ENCODE measurements around the gene TLX2. TPM values are rescaled to one million over a fixed set of nuclear protein-coding genes. Genes with fewer than 3 reads are reported as not detected.

Gene TLX2
- total and polyA plus RNA-seq, 2 of the 8 experiments (the other 6 are each of a cell fraction or from before 2014, with no cell fraction given) = 0.06 to 0.17 TPM

GRCh38 chr2:74540291-74540690, 26.0 kb downstream of the TLX2 start (continued):
- TF ChIP-seq CHD7 (IDR thresholded peaks at IDR 0.05; ENCODE audit: insufficient replicate concordance, low read length) (no peak), BCL11A (IDR thresholded peaks at IDR 0.05; ENCODE audit: low read depth in 2 of 2, low read length in 2 of 2) (no peak), TEAD4 (IDR thresholded peaks at IDR 0.05; ENCODE audit: low read depth, low read length) (no peak), RAD21 (IDR thresholded peaks at IDR 0.05 in 1 of 2, conservative IDR thresholded peaks at IDR 0.05 in 1 of 2; ENCODE audit: low read depth in 2 of 2, low read length in 2 of 2) (no peak), NANOG (IDR thresholded peaks at IDR 0.05; ENCODE audit: insufficient read depth, low read depth, low read length, poor library complexity, severe bottlenecking) (no peak), SIRT6 (IDR thresholded peaks at IDR 0.05; ENCODE audit: low read length) (no peak), TCF12 (IDR thresholded peaks at IDR 0.05; ENCODE audit: low read depth, low read length) (no peak)

Measured in H1 (cell line).